ENCODE data around the gene SPART.

GRCh38 chr13:36337938-36338641 lies 8.1 kb downstream of the SPART start:
- TF ChIP-seq CTCF (IDR thresholded peaks at IDR 0.05 in 4 of 5, conservative IDR thresholded peaks at IDR 0.05 in 1 of 5) (no peak), POLR2A (IDR thresholded peaks at IDR 0.05) (no peak)
